Stimulated activated CD8-positive, alpha-beta memory T cell treated with anti-CD3 and anti-CD28 coated beads, Interleukin-2, amount 100 ng/mL, for 48 hours (primary cell): ENCODE data around the gene SBF1.
A peak's percentile ranks its signal among the peaks of the same experiment; 100 is the strongest.
"Not testable (repeated sequence)": the region's sequence is repeated elsewhere in the genome, so short reads cannot be mapped to it uniquely, and the experiment has no call there.

Experiments
- DNase-seq, 2 donors: peaks; one replicate each; pipeline ENCODE4 v3.0.0-alpha.2; 2020; ENCODE audit warnings: low read depth in 2 of 2

SBF1 gene

GRCh38 chr22:50422961-50423815, 51.6 kb downstream of the SBF1 start:
- DNase-seq = no peak

- no peak for DNase-seq
Observed at GRCh38 chr22:50422046-50422445, 52.8 kb downstream of the SBF1 start.

- no peak for DNase-seq
Observed at GRCh38 chr22:50420581-50420980, 54.3 kb downstream of the SBF1 start.

- no peak for DNase-seq
Observed at GRCh38 chr22:50420015-50420414, 54.8 kb downstream of the SBF1 start.

- no peak for DNase-seq
Observed at GRCh38 chr22:50419116-50419515, 55.7 kb downstream of the SBF1 start.

- no peak for DNase-seq
Observed at GRCh38 chr22:50418624-50419023, 56.2 kb downstream of the SBF1 start.

- DNase-seq = no peak
Observed at GRCh38 chr22:50417411-50418210, 57.2 kb downstream of the SBF1 start.

GRCh38 chr22:50416996-50417395, 57.8 kb downstream of the SBF1 start:
- no peak for DNase-seq

- no peak for DNase-seq
Observed at GRCh38 chr22:50415426-50415825, 59.4 kb downstream of the SBF1 start.

- no peak for DNase-seq
Observed at GRCh38 chr22:50414476-50415248, 60.2 kb downstream of the SBF1 start.

GRCh38 chr22:50408954-50409353, 65.9 kb downstream of the SBF1 start:
- DNase-seq = not testable (repeated sequence)

GRCh38 chr22:50408311-50408710, 66.5 kb downstream of the SBF1 start:
- no peak for DNase-seq

- no peak for DNase-seq
Observed at GRCh38 chr22:50406416-50407170, 68.2 kb downstream of the SBF1 start.

- no peak for DNase-seq
Observed at GRCh38 chr22:50403701-50404101, 71.1 kb downstream of the SBF1 start.

- DNase-seq = no peak
Observed at GRCh38 chr22:50401907-50402306, 72.9 kb downstream of the SBF1 start.

- DNase-seq = no peak
Observed at GRCh38 chr22:50400931-50401330, 73.9 kb downstream of the SBF1 start.

- no peak for DNase-seq
Observed at GRCh38 chr22:50400406-50400805, 74.4 kb downstream of the SBF1 start.

- peak; percentile 9 to 10 for DNase-seq
Observed at GRCh38 chr22:50399751-50400331, 75.0 kb downstream of the SBF1 start.

- no peak for DNase-seq
Observed at GRCh38 chr22:50398831-50399648, 75.8 kb downstream of the SBF1 start.
